ENCODE data around the gene RAB34. TPM values are rescaled to one million over a fixed set of nuclear protein-coding genes. Genes with fewer than 3 reads are reported as not detected.

The RAB34 gene
- polyA plus RNA-seq, 3 donors, result 185 to 200 (median 193) TPM

DNA sequence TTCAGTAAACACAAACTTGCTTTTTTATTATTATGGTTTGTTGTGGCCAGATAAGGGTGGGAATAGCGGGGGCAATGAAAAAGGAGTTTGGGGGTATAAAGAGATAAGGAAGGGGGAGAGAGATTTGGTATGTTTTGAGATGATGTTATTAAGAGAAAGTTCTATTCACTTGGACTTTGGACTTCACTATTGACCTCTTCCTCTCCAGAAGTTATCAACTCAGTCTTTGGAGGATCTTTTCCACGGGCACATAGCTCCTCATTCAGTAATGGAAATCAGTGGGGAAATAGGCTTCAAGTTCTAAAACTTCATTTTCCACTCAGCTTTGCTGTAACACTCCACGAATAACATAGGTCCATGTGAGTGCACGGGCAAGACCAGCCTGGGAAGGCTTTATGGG is 29.2 kb downstream of the RAB34 start:
- DNase-seq (ENCODE audit: low read depth in 3 of 3, low spot score in 2 of 3), result no peak

DNA sequence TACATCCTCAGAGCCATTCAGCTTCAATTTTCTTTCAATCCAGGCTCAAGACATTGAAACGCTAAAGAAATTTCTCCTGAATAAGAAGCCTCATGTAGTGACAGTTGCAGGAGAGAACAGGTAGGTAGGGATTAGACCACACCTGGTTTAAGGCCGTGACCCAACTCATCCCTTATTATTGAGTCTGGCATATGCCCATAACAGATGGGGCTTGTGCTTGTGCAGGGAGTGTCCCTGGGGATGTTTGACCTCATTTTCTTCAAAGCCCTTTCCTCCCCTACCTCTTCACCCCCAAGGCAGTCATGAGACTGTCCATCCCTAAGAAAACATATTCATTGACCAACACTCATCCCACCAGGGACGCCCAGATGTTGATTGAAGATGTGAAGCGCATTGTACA is 31.4 kb downstream of the RAB34 start:
- DNase-seq (ENCODE audit: low read depth in 3 of 3, low spot score in 2 of 3), result no peak

DNA sequence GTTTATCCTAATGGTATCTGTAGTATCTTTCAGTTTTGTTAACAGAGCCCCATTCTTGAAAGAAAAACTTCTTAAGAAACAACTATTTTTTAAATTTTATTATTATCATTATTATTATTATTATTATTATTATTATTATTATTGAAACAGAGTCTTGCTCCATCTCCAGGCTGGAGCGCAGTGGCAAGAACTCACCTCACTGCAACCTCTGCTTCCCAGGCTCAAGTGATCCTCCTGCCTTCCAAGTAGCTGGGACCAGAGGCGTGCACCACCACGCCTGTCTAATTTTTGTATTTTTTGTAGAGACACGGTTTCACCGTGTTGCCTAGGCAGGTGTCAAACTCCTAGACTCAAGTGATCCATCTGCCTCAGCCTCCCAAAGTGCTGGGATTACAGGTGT is 32.3 kb downstream of the RAB34 start:
- DNase-seq (ENCODE audit: low read depth in 3 of 3, low spot score in 2 of 3), result no peak

DNA sequence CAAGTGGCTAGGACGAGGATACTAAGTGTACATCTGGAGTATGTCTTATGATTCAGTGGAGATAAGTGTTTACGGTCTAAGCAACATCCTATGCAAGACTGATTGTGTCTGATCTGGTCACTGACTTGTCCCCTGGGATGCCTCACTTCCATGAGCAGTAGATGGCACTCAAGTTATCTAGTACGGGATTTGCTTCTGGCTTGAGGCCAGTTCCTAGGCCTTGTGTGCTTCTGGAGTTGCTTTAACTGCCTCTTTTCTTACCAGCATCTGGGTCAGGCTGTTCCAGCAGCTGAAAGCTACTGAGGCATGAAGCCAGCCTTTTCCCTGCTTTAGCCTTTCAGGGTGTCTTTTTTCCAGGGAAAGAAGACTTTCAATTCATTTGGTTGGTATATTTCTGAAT is 32.7 kb downstream of the RAB34 start:
- no peak for DNase-seq (ENCODE audit: low read depth in 3 of 3, low spot score in 2 of 3)

DNA sequence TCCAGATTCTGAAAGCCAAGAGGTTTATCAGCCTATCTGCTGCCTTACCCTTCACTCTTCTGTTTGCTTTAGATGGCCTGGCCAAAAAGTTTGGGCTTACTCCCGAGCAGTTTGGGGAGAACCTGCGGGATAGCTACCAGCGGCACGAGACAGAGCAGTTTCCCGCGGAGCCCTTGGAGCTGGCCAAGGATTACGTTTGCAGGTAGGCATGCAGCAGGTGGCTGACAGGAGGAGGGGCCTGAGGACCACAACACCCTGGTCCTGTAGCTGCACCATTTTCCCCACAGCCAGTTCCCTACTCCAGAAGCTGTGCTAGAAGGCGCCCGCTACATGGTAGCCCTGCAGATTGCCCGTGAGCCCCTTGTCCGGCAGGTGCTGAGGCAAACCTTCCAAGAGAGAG is 35.0 kb downstream of the RAB34 start:
- no peak for DNase-seq (ENCODE audit: low read depth in 3 of 3, low spot score in 2 of 3)

DNA sequence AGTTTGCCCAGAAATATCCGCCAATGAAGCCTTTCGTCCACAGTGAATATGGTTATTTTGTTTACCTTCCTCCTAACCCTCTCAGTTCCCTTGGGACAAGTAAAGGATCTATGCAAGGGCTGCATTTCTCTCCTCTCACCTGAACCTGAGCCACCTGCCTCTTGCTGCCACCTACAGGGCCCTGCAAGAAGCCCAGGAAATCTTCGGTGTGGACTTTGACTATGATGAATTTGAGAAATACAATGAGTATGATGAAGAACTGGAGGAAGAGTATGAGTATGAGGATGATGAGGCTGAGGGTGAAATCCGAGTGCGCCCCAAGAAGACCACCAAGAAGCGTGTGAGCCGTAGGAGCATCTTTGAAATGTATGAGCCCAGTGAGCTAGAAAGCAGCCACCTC is 41.7 kb downstream of the RAB34 start:
- DNase-seq (ENCODE audit: low read depth in 3 of 3, low spot score in 2 of 3), result no peak

DNA sequence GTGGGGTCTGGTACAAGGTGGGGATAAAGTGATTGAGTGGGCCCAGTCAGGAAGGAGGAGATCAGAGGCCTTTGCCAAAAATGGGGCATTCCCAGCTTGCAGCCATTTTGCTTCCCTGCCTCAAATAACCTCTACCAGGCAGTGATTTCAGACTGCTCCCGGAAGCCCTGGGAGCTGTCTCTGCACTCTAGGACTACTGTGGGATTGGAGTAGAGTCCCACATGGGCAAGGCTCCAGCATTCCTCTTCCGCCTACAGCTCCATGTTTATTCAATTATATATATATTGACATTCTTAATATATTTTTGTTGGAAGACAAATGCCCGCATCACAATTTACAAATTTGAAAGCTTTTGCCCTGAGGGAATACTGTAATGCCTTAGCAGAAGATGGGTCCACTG is 42.2 kb downstream of the RAB34 start:
- DNase-seq (ENCODE audit: low read depth in 3 of 3, low spot score in 2 of 3), result no peak

DNA sequence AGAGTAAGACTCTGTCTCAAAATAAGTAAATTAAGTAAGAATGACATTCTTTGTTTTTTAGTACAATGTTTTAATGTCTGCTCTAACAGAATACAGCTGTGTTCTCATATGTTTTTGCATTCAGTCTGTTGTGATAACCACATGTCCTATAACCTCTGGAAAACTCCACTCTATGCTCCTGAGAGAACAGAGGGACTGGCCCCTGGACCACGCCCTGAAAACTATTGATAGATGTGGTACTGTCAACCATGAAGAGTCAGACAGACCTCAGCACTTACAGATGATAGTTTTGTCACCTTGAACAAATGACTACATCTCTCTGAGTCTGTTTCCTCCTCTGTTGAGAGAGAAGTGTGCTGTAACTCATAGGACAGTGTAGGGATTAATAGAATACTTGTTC is 47.8 kb downstream of the RAB34 start:
- DNase-seq (ENCODE audit: low read depth in 3 of 3, low spot score in 2 of 3), result no peak

DNA sequence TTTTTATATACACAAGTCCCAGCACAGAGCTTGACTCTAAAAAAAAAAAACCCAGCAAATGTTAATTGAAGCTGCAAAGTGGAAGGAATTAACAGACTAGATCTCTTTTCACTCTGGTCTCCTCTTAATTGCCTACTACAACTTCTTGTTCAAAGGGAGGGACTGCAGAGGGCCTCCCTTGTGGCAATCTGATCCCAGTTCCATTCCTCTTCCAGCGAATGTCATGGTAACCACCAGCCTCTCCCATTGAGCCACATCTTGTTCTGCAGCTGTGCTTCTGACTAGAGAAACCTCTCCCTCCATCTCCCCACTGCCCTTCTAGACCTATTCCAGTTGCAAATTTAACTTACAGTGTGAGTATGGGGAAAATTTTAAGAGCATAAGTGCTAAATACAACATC is 49.8 kb downstream of the RAB34 start:
- DNase-seq (ENCODE audit: low read depth in 3 of 3, low spot score in 2 of 3), result no peak

DNA sequence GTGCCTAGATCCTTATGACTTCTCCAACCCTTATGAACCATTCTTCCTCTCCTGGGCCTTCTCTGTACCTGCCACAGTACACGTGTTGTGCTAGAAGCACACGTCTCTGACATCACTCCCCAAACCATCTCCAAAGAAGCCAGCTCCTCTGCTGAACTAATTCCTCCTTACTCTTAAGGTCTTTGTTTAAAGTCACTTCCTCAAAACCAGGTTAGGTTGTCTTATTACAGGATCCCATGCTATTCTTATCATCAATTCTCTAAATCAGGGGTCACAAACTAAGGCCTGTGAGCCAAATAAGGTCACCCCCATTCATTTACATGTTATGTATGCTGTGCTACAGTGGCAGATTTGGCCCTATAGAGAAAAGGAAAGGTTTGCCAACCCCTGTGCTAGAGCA is 51.7 kb downstream of the RAB34 start:
- no peak for DNase-seq (ENCODE audit: low read depth in 3 of 3, low spot score in 2 of 3)

Other genes with a start within 250 kb of the RAB34 start
- gene SLC13A2, start 244.2 kb downstream of the RAB34 start, polyA plus RNA-seq (ENCODE audit: insufficient read length in 3 of 3), result 10 to 100 TPM in 2 of 3 donors, 1 to 10 TPM in 1; 7.4 to 21.4 (median 15.6) TPM
- gene FOXN1, start 211.5 kb downstream of the RAB34 start, polyA plus RNA-seq (ENCODE audit: insufficient read length in 3 of 3), result under 1 TPM; 0.31 to 0.65 (median 0.41) TPM
- 10 to 100 TPM; 51.9 to 61.9 (median 57.3) TPM for gene UNC119, start 165.2 kb downstream of the RAB34 start, polyA plus RNA-seq (ENCODE audit: insufficient read length in 3 of 3)
- 100 to 1,000 TPM in 1 of 3 donors, 10 to 100 TPM in 2; 89.6 to 109 (median 96.6) TPM for gene PIGS, start 146.3 kb downstream of the RAB34 start, polyA plus RNA-seq (ENCODE audit: insufficient read length in 3 of 3)
- 10 to 100 TPM; 23.4 to 26.9 (median 25.3) TPM for gene ALDOC, start 141.0 kb downstream of the RAB34 start, polyA plus RNA-seq (ENCODE audit: insufficient read length in 3 of 3)
- 10 to 100 TPM; 43.3 to 59.4 (median 52.6) TPM for gene SPAG5, start 118.8 kb downstream of the RAB34 start, polyA plus RNA-seq (ENCODE audit: insufficient read length in 3 of 3)
- 1 to 10 TPM; 7.5 to 8.9 (median 8.5) TPM for gene RSKR, start 103.7 kb downstream of the RAB34 start, polyA plus RNA-seq (ENCODE audit: insufficient read length in 3 of 3)
- gene BLTP2, start 72.7 kb downstream of the RAB34 start, polyA plus RNA-seq (ENCODE audit: insufficient read length in 3 of 3), result 10 to 100 TPM; 83.8 to 91.6 (median 89.3) TPM
- 10 to 100 TPM; 83.0 to 95.9 (median 90.7) TPM for gene SDF2, start 56.0 kb downstream of the RAB34 start, polyA plus RNA-seq (ENCODE audit: insufficient read length in 3 of 3)
- 10 to 100 TPM; 67.1 to 73.6 (median 69.9) TPM for gene SUPT6H, start 55.7 kb downstream of the RAB34 start, polyA plus RNA-seq (ENCODE audit: insufficient read length in 3 of 3)
- 1 to 10 TPM; 4.0 to 6.3 (median 5.2) TPM for gene PROCA1, start 6.0 kb downstream of the RAB34 start, polyA plus RNA-seq (ENCODE audit: insufficient read length in 3 of 3)
- gene RPL23A, start 2.1 kb upstream of the RAB34 start, polyA plus RNA-seq (ENCODE audit: insufficient read length in 3 of 3), result 1,000 to 10,000 TPM in 2 of 3 donors, 100 to 1,000 TPM in 1; 935 to 1,015 (median 1,012) TPM
- 10 to 100 TPM; 17.0 to 21.0 (median 19.4) TPM for gene TLCD1, start 8.4 kb upstream of the RAB34 start, polyA plus RNA-seq (ENCODE audit: insufficient read length in 3 of 3)
- 1 to 10 TPM; 6.3 to 7.9 (median 7.1) TPM for gene NEK8, start 10.9 kb upstream of the RAB34 start, polyA plus RNA-seq (ENCODE audit: insufficient read length in 3 of 3)
- gene TRAF4, start 26.1 kb upstream of the RAB34 start, polyA plus RNA-seq (ENCODE audit: insufficient read length in 3 of 3), result 100 to 1,000 TPM in 2 of 3 donors, 10 to 100 TPM in 1; 97.8 to 107 (median 101) TPM
- gene FAM222B, start 124.9 kb upstream of the RAB34 start, polyA plus RNA-seq (ENCODE audit: insufficient read length in 3 of 3), result 10 to 100 TPM; 19.7 to 20.0 (median 19.9) TPM
- 10 to 100 TPM; 60.4 to 70.7 (median 65.0) TPM for gene ERAL1, start 137.1 kb upstream of the RAB34 start, polyA plus RNA-seq (ENCODE audit: insufficient read length in 3 of 3)
- 10 to 100 TPM; 74.4 to 88.0 (median 78.4) TPM for gene FLOT2, start 179.9 kb upstream of the RAB34 start, polyA plus RNA-seq (ENCODE audit: insufficient read length in 3 of 3)
- gene DHRS13, start 185.2 kb upstream of the RAB34 start, polyA plus RNA-seq (ENCODE audit: insufficient read length in 3 of 3), result 10 to 100 TPM; 10.1 to 14.0 (median 10.4) TPM
- 10 to 100 TPM; 45.0 to 52.0 (median 46.4) TPM for gene PHF12, start 233.7 kb upstream of the RAB34 start, polyA plus RNA-seq (ENCODE audit: insufficient read length in 3 of 3)